HG02588 (cell line): ENCODE results near the gene TBXT.
A peak's percentile ranks its signal among the peaks of the same experiment; 100 is the strongest.

ENCODE experiments used
- ATAC-seq: cut with Tn5 transposase; IDR thresholded peaks from one replicate; pipeline ENCODE4 v1.9.1; 2021; ENCODE audit warnings: mild to moderate bottlenecking, moderate library complexity; ENCODE audit not compliant: unreplicated experiment

Gene TBXT

GRCh38 chr6:166121726-166122125 lies 45.9 kb downstream of the TBXT start:
- ATAC-seq: no peak

GRCh38 chr6:166119116-166119911 lies 48.3 kb downstream of the TBXT start:
- no peak for ATAC-seq

- no peak for ATAC-seq
Measured at GRCh38 chr6:166115609-166116008, 52.0 kb downstream of the TBXT start.

GRCh38 chr6:166112580-166112979 lies 55.1 kb downstream of the TBXT start:
- no peak for ATAC-seq

GRCh38 chr6:166109608-166110007 lies 58.0 kb downstream of the TBXT start:
- ATAC-seq: peak; percentile 56
